GM13977 (cell line): Measurements from ENCODE around the gene TEX101.
"Not testable (repeated sequence)": the region's sequence is repeated elsewhere in the genome, so short reads cannot be mapped to it uniquely, and the experiment has no call there.

Experiments used
- DNase-seq: peaks from one replicate; pipeline ENCODE4 v3.0.0; 2012; ENCODE audit warnings: low spot score
- in situ Hi-C: fragments of 300-500 bp; cut with MboI; formaldehyde crosslinking; loops from one replicate; pipeline ENCODE4 v1.12.0; 2022; ENCODE audit warnings: low sequenced_read_pairs, low pct_unique_long_range_greater_than_20kb, mixed read lengths, inconsistent platforms; ENCODE audit not compliant: unreplicated experiment
- TF ChIP-seq, protein P1 (sequence below): IDR thresholded peaks from 2 replicates; pipeline ENCODE4 v1.5.1; 2012; ENCODE audit warnings: mild to moderate bottlenecking, control low read depth; ENCODE audit not compliant: insufficient read depth; ENCODE audit errors: extremely low read depth, missing control alignments

Gene TEX101

GRCh38 chr19:43380771-43381386, 33.8 kb upstream of the TEX101 start:
- in situ Hi-C loops = no loop called here
- TF ChIP-seq, protein P1, sequence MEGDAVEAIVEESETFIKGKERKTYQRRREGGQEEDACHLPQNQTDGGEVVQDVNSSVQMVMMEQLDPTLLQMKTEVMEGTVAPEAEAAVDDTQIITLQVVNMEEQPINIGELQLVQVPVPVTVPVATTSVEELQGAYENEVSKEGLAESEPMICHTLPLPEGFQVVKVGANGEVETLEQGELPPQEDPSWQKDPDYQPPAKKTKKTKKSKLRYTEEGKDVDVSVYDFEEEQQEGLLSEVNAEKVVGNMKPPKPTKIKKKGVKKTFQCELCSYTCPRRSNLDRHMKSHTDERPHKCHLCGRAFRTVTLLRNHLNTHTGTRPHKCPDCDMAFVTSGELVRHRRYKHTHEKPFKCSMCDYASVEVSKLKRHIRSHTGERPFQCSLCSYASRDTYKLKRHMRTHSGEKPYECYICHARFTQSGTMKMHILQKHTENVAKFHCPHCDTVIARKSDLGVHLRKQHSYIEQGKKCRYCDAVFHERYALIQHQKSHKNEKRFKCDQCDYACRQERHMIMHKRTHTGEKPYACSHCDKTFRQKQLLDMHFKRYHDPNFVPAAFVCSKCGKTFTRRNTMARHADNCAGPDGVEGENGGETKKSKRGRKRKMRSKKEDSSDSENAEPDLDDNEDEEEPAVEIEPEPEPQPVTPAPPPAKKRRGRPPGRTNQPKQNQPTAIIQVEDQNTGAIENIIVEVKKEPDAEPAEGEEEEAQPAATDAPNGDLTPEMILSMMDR = no peak
- peak; percentile 22 for DNase-seq

DNA sequence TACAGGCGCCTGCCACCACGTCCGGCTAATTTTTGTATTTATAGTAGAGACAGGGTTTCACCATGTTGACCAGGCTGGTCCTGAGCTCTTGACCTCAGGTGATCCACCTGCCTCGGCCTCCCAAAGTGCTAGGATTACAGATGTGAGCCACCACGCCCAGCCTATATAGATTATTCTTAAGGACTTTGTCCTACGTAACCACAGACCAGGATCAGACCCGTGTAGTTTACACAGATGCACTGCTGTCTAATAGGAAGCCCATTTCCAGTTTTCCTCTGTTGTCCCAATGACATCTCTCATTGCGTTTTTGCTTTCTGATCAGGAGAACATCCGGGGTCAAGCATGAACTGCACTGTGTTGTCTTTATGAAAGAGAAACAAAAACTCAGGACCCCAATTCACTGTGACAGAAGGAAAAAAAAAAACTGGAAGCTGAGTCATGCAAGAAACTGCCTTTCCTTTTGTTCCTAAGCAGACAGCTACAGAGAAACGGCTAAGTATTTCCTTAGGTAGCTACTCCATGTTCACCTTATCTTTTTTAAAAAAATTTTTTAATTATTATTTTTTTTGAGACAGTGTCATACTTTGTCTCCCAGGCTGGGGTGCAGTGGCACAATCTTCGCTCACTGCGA, 32.0 kb upstream of the TEX101 start:
- DNase-seq, in situ Hi-C loops: not testable (repeated sequence)

- in situ Hi-C loops = not testable (repeated sequence)
Measured at GRCh38 chr19:43383254-43383653, 31.4 kb upstream of the TEX101 start.

DNA sequence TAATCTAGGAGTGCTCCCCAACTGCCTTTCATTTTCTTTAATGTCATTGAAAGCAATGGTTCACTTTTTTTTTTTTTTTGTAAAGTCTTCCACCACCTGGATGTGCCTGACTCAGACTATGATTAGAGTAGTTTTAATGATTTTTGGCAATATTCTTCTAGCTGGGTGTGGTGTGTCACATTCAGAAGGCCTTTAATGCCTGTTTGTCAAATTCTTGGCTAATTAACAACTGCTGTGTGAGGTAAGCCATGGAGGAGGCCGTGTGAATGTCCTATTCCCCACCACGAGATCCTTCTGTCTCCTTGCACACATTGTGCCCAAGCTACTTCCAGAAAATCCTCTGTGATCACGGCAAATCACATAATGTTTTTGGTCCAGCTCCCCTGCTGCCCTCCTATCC, 30.9 kb upstream of the TEX101 start:
- in situ Hi-C loops = not testable (repeated sequence)

More at GRCh38 chr19:43383254-43383653, 31.4 kb upstream of the TEX101 start:
- not testable (repeated sequence) for DNase-seq

GRCh38 chr19:43390903-43391551, 23.7 kb upstream of the TEX101 start:
- in situ Hi-C loops, DNase-seq: not testable (repeated sequence)

More for the DNA sequence above, 30.9 kb upstream of the TEX101 start:
- not testable (repeated sequence) for DNase-seq

DNA sequence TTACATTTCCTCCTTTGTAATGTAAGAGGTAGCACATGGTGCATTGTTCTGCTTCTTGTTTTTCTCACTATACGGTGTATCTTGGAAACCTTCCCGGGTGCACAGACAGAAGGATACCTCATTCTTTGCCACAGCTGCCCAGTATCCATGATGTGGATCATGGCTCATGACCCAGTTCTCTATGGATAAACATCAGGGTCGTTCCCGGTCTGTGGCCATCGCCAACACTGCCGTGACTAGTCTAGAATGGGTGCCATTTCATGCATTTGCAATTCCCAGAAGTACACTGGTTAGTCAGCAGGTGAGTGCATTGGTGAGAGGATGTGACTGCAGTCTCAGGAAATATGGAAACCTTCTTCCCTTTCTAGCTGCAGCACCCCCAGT, 23.1 kb upstream of the TEX101 start:
- in situ Hi-C loops = not testable (repeated sequence)

GRCh38 chr19:43393501-43393900, 21.2 kb upstream of the TEX101 start:
- in situ Hi-C loops, DNase-seq: not testable (repeated sequence)

More for the DNA sequence above, 23.1 kb upstream of the TEX101 start:
- not testable (repeated sequence) for DNase-seq

GRCh38 chr19:43395561-43395960, 19.1 kb upstream of the TEX101 start:
- TF ChIP-seq, protein P1 = no peak
- in situ Hi-C loops = no loop called here
- no peak for DNase-seq

DNA sequence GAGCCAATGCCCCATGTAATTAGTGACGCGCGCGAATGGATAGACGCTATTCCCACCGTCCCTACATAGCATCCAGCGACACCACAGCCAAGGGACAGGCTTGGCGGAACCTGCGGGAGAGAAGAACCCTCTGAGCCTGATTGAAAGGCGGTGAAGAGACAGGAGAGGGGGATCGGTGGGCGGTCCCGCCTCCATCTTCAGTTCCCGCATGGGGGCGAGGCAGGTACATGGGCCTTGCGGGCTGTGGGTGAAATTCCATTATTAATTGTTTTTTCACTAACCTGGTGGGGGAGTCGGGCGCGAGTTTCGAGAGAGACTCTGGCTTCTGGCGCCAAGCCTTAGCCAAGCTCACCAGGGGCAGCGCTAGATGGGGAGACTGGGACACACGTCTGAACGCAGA, 8.4 kb upstream of the TEX101 start:
- in situ Hi-C loops = no loop called here
- DNase-seq = no peak
- TF ChIP-seq, protein P1 = no peak

GRCh38 chr19:43407416-43408005, 7.2 kb upstream of the TEX101 start:
- TF ChIP-seq, protein P1 = no peak
- no peak for DNase-seq
- in situ Hi-C loops = no loop called here
